HG03378 (cell line): ENCODE results near the gene CHFR.
"Not testable (repeated sequence)": the region's sequence is repeated elsewhere in the genome, so short reads cannot be mapped to it uniquely, and the experiment has no call there.

Source experiments
- ATAC-seq: cut with Tn5 transposase; IDR thresholded peaks from one replicate; pipeline ENCODE4 v1.9.1; 2021; ENCODE audit warnings: mild to moderate bottlenecking, moderate library complexity; ENCODE audit not compliant: unreplicated experiment

Gene CHFR

GRCh38 chr12:132841151-132841550, 46.3 kb downstream of the CHFR start:
- no peak for ATAC-seq

GRCh38 chr12:132840536-132840935, 46.9 kb downstream of the CHFR start:
- no peak for ATAC-seq

- ATAC-seq: no peak
Measured at GRCh38 chr12:132839558-132840235, 47.7 kb downstream of the CHFR start.

GRCh38 chr12:132838410-132839080, 48.9 kb downstream of the CHFR start:
- ATAC-seq: no peak

GRCh38 chr12:132837693-132838409, 49.6 kb downstream of the CHFR start:
- no peak for ATAC-seq

- no peak for ATAC-seq
Measured at GRCh38 chr12:132836795-132837331, 50.5 kb downstream of the CHFR start.

GRCh38 chr12:132836230-132836629, 51.2 kb downstream of the CHFR start:
- ATAC-seq: not testable (repeated sequence)

- ATAC-seq: no peak
Measured at GRCh38 chr12:132835076-132836025, 52.1 kb downstream of the CHFR start.

GRCh38 chr12:132834181-132834711, 53.2 kb downstream of the CHFR start:
- ATAC-seq: no peak

GRCh38 chr12:132833341-132833740, 54.1 kb downstream of the CHFR start:
- no peak for ATAC-seq

GRCh38 chr12:132831771-132832170, 55.6 kb downstream of the CHFR start:
- no peak for ATAC-seq

- ATAC-seq: peak; percentile 73
Measured at GRCh38 chr12:132828706-132829534, 58.5 kb downstream of the CHFR start, which contains the start of gene GOLGA3. Gene GOLGA3 (minus strand): TSS chr12:132828869. CDS start chr12:132822128, 6,741 bp downstream.

- peak; percentile 30 for ATAC-seq
Measured at GRCh38 chr12:132827763-132828703, 59.4 kb downstream of the CHFR start.

GRCh38 chr12:132825861-132826260, 61.5 kb downstream of the CHFR start:
- no peak for ATAC-seq

- no peak for ATAC-seq
Measured at GRCh38 chr12:132825089-132825488, 62.3 kb downstream of the CHFR start.

- no peak for ATAC-seq
Measured at GRCh38 chr12:132824053-132824452, 63.4 kb downstream of the CHFR start.

- no peak for ATAC-seq
Measured at GRCh38 chr12:132818562-132818961, 68.8 kb downstream of the CHFR start.

- no peak for ATAC-seq
Measured at GRCh38 chr12:132814232-132814631, 73.2 kb downstream of the CHFR start.
